Neural progenitor cell (in vitro differentiated cells): ENCODE results near the gene BTG4. TPM values are rescaled to one million over a fixed set of nuclear protein-coding genes. Genes with fewer than 3 reads are reported as not detected.

Source experiments
- DNase-seq: peaks from one replicate; pipeline ENCODE4 v3.0.0-alpha.2; 2016; ENCODE audit warnings: low spot score
- H2AFZ ChIP-seq: fragments of 200-600 bp; sonication (generic); replicated peaks from 2 replicates; pipeline ENCODE4 v1.6.1; 2016; ENCODE audit warnings: antibody characterized with exemption
- H3F3A ChIP-seq: fragments of 200-600 bp; sonication (generic); 2 replicates; pipeline ENCODE4 v1.6.1; 2016; ENCODE audit warnings: antibody characterized with exemption, low read depth
- H3K27ac ChIP-seq: fragments of 200-600 bp; sonication (generic); 2 replicates; pipeline ENCODE4 v1.5.1; 2016; ENCODE audit warnings: mild to moderate bottlenecking
- H3K27me3 ChIP-seq: fragments of 200-600 bp; sonication (generic); 2 replicates; pipeline ENCODE4 v1.6.1; 2016; ENCODE audit warnings: mild to moderate bottlenecking, moderate library complexity
- H3K36me3 ChIP-seq: fragments of 200-600 bp; sonication (generic); 2 replicates; pipeline ENCODE4 v1.5.1; 2016
- H3K4me1 ChIP-seq: fragments of 200-600 bp; sonication (generic); 2 replicates; pipeline ENCODE4 v1.6.1; 2016; ENCODE audit warnings: mixed run types
- H3K4me2 ChIP-seq: fragments of 200-600 bp; sonication (generic); 2 replicates; pipeline ENCODE4 v1.6.1; 2016
- H3K4me3 ChIP-seq: fragments of 200-600 bp; sonication (generic); 2 replicates; pipeline ENCODE4 v1.5.1; 2016
- H3K79me2 ChIP-seq: fragments of 200-600 bp; sonication (generic); 2 replicates; pipeline ENCODE4 v1.6.1; 2016; ENCODE audit warnings: low read depth
- H3K9ac ChIP-seq: fragments of 200-600 bp; sonication (generic); 2 replicates; pipeline ENCODE4 v1.6.1; 2016
- H3K9me3 ChIP-seq: fragments of 200-600 bp; sonication (generic); 2 replicates; pipeline ENCODE4 v1.5.1; 2016; ENCODE audit warnings: low read depth
- H4K20me1 ChIP-seq: fragments of 200-600 bp; sonication (generic); 2 replicates; pipeline ENCODE4 v1.6.1; 2016; ENCODE audit warnings: low read depth
- H3K27ac Mint-ChIP-seq: 3 replicates; pipeline ENCODE4 v1.8.0; 2021; ENCODE audit warnings: mixed read lengths
- H3K27me3 Mint-ChIP-seq: 2 replicates; pipeline ENCODE4 v1.8.0; 2022; ENCODE audit warnings: low read depth, mild to moderate bottlenecking, inconsistent platforms, moderate library complexity, mixed read lengths; ENCODE audit not compliant: insufficient read depth
- H3K36me3 Mint-ChIP-seq: 3 replicates; pipeline ENCODE4 v1.8.0; 2021; ENCODE audit warnings: mixed read lengths
- H3K4me1 Mint-ChIP-seq: 3 replicates; pipeline ENCODE4 v1.8.0; 2021; ENCODE audit warnings: mixed read lengths
- H3K4me3 Mint-ChIP-seq: 3 replicates; pipeline ENCODE4 v1.8.0; 2021; ENCODE audit warnings: mild to moderate bottlenecking, moderate library complexity, mixed read lengths
- H3K9me3 Mint-ChIP-seq: 3 replicates; pipeline ENCODE4 v1.8.0; 2020; ENCODE audit warnings: mixed read lengths
- CTCF ChIP-seq: fragments of 200-600 bp; sonication (generic); IDR thresholded peaks from 2 replicates; pipeline ENCODE4 v1.5.1; 2017; ENCODE audit warnings: antibody characterized with exemption, mild to moderate bottlenecking
- EZH2 ChIP-seq: fragments of 200-600 bp; sonication (generic); IDR thresholded peaks from 2 replicates; pipeline ENCODE4 v1.6.1; 2017; ENCODE audit warnings: antibody characterized with exemption, mild to moderate bottlenecking, moderate library complexity
- EZH2phosphoT487 ChIP-seq: fragments of 200-600 bp; sonication (generic); IDR thresholded peaks from 2 replicates; pipeline ENCODE4 v1.6.1; 2017; ENCODE audit warnings: antibody characterized with exemption
- total RNA-seq: library from RNA; depleted of rRNA; stranded (reverse); fragments of >200 nt; gene quantifications from 2 replicates; pipeline ENCODE4 v1.2.3, GENCODE V29; 2015; ENCODE audit warnings: low replicate concordance

The BTG4 gene
- total RNA-seq, 1 donor from 2014 or later: not detected

GRCh38 chr11:111555255-111555654 lies 43.1 kb upstream of the BTG4 start:
- no peak for TF ChIP-seq EZH2phosphoT487
- no peak for TF ChIP-seq CTCF
- no peak for TF ChIP-seq EZH2

GRCh38 chr11:111554532-111554931 lies 42.3 kb upstream of the BTG4 start:
- H3K9ac ChIP-seq: no peak overlapping the region
- Mint-ChIP-seq H3K36me3 (no peaks in the 10 kb centered on the region), H3K27ac (no peak overlapping the region), H3K4me3 (no peak overlapping the region), H3K4me1 (no peaks in the 10 kb centered on the region), H3K9me3 (peaks cover 8% of the 10 kb centered on the region), H3K27me3 (no peaks in the 10 kb centered on the region)
- no peak overlapping the region for H2AFZ ChIP-seq
- no peaks in the 10 kb centered on the region for H3K79me2 ChIP-seq
- no peaks in the 10 kb centered on the region for H4K20me1 ChIP-seq
- H3K27ac ChIP-seq: no peak overlapping the region
- DNase-seq: no peak
- no peaks in the 10 kb centered on the region for H3K4me1 ChIP-seq
- no peaks in the 10 kb centered on the region for H3K9me3 ChIP-seq
- no peaks in the 10 kb centered on the region for H3K27me3 ChIP-seq
- no peaks in the 10 kb centered on the region for H3K36me3 ChIP-seq
- no peak for TF ChIP-seq CTCF
- no peak for TF ChIP-seq EZH2phosphoT487
- no peak overlapping the region for H3K4me3 ChIP-seq
- no peak overlapping the region for H3K4me2 ChIP-seq
- H3F3A ChIP-seq: no peaks in the 10 kb centered on the region

More at GRCh38 chr11:111555255-111555654, 43.1 kb upstream of the BTG4 start:
- no peaks in the 10 kb centered on the region for H3F3A ChIP-seq
- no peak overlapping the region for H3K4me2 ChIP-seq
- no peaks in the 10 kb centered on the region for H3K4me1 ChIP-seq
- H3K9me3 ChIP-seq: no peaks in the 10 kb centered on the region
- no peaks in the 10 kb centered on the region for H4K20me1 ChIP-seq
- no peak overlapping the region for H2AFZ ChIP-seq
- H3K4me3 ChIP-seq: no peak overlapping the region
- no peaks in the 10 kb centered on the region for H3K27me3 ChIP-seq
- no peaks in the 10 kb centered on the region for H3K79me2 ChIP-seq
- no peak overlapping the region for H3K27ac ChIP-seq
- no peak overlapping the region for H3K9ac ChIP-seq
- Mint-ChIP-seq H3K36me3 (no peaks in the 10 kb centered on the region), H3K27ac (no peak overlapping the region), H3K9me3 (peaks cover 8% of the 10 kb centered on the region), H3K4me3 (no peak overlapping the region), H3K27me3 (no peaks in the 10 kb centered on the region), H3K4me1 (no peaks in the 10 kb centered on the region)
- H3K36me3 ChIP-seq: no peaks in the 10 kb centered on the region
- DNase-seq: no peak

- Mint-ChIP-seq H3K4me3 (no peak overlapping the region), H3K9me3 (peaks cover under 1% of the 10 kb centered on the region), H3K27ac (no peak overlapping the region), H3K4me1 (no peaks in the 10 kb centered on the region), H3K27me3 (no peaks in the 10 kb centered on the region), H3K36me3 (no peaks in the 10 kb centered on the region)
- no peak for DNase-seq
- no peaks in the 10 kb centered on the region for H3F3A ChIP-seq
- no peak overlapping the region for H3K4me3 ChIP-seq
- H3K4me2 ChIP-seq: no peak overlapping the region
- no peaks in the 10 kb centered on the region for H3K79me2 ChIP-seq
- H3K27ac ChIP-seq: no peak overlapping the region
- no peak for TF ChIP-seq EZH2phosphoT487
- no peaks in the 10 kb centered on the region for H3K27me3 ChIP-seq
- no peak overlapping the region for H3K9ac ChIP-seq
- H3K9me3 ChIP-seq: no peaks in the 10 kb centered on the region
- H3K36me3 ChIP-seq: no peaks in the 10 kb centered on the region
- H4K20me1 ChIP-seq: no peaks in the 10 kb centered on the region
- no peak overlapping the region for H2AFZ ChIP-seq
- peaks cover 12% of the 10 kb centered on the region for H3K4me1 ChIP-seq
Observed at GRCh38 chr11:111550258-111550657, 38.1 kb upstream of the BTG4 start.

- Mint-ChIP-seq H3K27ac (no peak overlapping the region), H3K27me3 (no peaks in the 10 kb centered on the region), H3K36me3 (no peaks in the 10 kb centered on the region), H3K4me3 (no peak overlapping the region), H3K4me1 (no peaks in the 10 kb centered on the region), H3K9me3 (no peaks in the 10 kb centered on the region)
- H3K27me3 ChIP-seq: no peaks in the 10 kb centered on the region
- no peaks in the 10 kb centered on the region for H3F3A ChIP-seq
- H3K4me1 ChIP-seq: peaks cover 12% of the 10 kb centered on the region
- no peaks in the 10 kb centered on the region for H3K79me2 ChIP-seq
- no peaks in the 10 kb centered on the region for H4K20me1 ChIP-seq
- H2AFZ ChIP-seq: no peak overlapping the region
- no peak overlapping the region for H3K9ac ChIP-seq
- no peak overlapping the region for H3K4me2 ChIP-seq
- no peaks in the 10 kb centered on the region for H3K36me3 ChIP-seq
- TF ChIP-seq EZH2: no peak
- TF ChIP-seq CTCF: no peak
- TF ChIP-seq EZH2phosphoT487: no peak
- H3K27ac ChIP-seq: no peak overlapping the region
- no peaks in the 10 kb centered on the region for H3K9me3 ChIP-seq
- H3K4me3 ChIP-seq: no peak overlapping the region
- DNase-seq: no peak
Observed at GRCh38 chr11:111549869-111550203, 37.6 kb upstream of the BTG4 start.
